CD4-positive, alpha-beta T cell treated with Interleukin-6 for 4 hours (primary cell): ENCODE data around the gene USB1.
"Not testable (repeated sequence)": the region's sequence is repeated elsewhere in the genome, so short reads cannot be mapped to it uniquely, and the experiment has no call there.

Experiments
- DNase-seq: peaks from one replicate; pipeline ENCODE4 v3.0.0-alpha.2; 2020; ENCODE audit warnings: mixed read lengths

USB1 gene

DNA sequence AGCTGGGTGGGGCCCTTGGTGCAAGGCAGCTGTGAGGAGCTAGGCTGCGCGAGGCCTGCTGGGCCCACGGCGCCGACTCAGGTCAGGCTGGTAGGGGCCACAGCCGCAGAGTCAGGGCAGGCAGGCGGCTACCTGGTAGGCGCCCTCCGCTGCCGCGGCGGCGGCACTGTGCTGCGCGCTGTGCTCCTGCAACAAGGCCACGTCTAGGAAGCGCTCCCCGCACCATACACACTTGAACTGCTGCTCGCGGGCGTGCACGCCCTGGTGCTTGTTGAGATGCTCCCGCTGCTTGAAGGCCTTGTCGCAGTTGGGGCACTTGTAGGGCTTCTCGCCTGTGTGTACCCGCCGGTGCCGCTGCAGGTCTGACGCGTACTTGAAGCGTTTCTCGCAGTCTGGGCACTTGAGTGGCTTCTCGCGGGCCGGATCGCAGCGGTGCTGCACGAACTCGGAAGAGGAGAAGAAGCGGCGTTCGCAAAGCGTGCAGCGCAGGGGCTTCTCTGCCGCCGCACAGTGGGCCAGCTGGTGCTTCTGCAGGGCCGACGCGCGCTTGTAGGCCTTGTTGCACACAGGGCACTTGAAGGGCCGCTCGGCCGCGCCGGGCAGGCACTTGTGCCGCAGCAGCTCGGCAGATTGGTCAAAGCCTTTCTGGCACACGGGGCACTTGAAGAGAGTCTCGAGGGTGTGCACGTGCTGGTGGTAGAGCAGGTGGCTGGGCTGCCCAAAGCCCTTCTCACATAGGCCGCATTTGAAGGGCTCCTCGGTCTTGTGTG is 4.6 kb upstream of the USB1 start:
- no peak for DNase-seq

DNA sequence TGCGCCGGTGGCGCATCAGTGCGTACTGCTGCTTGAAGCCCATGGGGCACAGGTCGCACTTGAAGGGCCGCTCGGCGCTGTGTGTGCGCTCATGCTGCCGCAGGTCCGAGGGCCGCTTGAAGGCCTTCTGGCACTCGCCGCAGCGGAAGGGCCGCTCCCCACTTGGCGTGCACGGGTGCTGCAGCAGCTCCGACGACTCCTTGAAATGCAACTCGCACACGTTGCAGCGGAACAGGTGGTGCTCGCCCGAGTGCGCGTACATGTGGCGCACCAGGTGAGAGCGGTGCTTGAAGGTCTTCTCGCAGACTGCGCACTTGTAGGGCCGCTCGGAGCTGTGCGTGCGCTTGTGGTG is 4.1 kb upstream of the USB1 start:
- DNase-seq: no peak

DNA sequence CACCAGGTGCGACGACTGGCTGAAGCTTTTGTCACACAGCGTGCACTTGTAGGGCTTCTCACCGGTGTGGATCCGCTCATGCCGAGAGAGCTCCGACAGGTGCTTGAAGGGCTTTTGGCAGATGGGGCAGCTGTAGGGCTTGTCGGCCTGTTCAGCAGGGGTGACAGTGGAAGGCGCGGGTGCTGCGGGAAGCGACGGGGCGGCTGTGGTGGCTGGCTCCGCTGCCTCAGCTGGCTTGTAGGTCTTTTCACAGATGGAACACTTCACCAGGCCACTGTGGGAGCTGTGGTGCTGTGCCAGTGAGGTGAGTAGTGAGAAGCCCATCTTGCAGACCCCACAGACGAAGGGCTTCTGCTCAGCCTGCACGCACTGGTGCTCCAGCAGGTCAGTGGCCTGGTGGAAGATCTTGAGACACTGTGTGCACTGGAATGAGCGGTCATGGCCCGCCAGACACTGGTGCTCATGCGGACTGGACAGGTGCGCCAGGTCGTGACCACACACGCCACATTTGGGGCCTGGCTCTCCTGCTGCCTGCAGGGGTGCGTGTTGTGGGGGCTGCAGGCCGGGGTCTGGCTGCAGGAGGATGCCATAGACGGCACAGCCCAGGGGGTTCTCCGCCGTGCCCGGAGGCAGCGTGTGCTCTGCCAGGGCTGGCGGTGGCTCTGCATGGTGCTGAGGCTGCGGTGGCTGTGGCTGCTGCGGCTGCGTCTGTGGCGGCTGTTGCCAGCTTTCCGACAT is 3.5 kb upstream of the USB1 start:
- no peak for DNase-seq

DNA sequence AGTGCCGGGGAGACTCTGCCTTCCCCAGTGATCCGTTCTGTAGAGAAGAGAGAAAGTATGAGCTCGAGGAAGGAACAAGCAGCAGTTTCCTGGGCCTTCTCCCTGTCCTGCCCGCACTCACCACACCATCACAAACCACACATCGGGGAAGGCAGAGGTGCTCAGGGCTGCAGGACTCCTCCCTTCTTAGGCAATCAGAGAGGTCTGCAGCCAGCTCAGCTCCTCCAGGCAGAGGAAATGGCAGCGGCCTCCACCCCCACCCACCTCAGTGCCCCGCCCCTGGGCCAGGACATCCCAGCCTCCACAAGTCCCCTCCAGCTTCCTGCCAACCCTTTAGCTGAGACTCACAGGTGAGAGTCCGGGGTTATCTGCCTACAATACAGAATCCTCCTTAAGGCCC is 2.7 kb upstream of the USB1 start:
- peak; percentile 79 for DNase-seq

DNA sequence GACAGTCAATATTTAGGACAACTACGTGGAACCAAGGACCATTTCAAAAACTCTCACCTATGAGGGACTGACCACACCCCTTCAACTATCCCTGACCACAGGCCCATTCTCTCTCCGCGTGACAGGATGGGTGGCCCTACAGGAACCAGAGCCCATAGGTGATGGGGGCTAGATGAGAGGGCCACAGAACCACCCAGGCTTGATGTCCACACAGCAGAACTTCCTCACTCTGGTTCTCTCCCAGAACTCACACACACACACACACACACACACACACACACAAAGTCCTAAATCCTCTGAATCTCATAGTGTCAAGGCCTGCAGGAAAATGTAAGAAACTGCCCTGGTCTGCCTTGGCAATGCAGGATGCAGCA is 2.2 kb upstream of the USB1 start:
- DNase-seq: no peak

DNA sequence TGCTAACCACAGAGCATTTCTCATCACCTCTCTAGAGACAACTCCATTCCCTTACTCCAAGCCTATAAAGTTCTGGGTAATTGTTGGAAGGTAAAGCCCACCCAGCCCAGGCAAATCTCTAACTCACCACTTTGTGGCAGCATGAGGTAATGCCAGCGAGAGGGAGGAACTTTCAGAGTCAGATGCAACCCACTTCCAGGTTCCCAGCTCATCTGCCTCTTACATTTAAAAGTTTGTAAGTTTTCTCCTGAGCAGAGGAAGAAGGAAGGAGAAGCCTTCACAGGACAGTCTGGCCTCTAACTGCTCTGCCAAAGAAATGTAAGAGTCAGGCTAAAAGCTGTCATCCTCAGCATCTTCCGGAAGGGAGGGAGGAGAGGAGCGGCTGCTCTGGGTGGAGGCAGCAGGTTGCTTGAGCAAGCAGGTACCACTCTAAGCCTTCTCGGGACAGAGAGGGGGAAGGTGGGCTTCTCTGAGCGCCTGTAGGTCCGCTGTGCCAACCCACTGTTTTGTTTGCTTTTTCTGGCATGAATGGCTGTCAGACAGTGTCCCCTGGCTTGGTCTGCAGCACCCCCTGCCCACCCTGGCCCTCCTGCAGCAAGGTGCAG is 1.7 kb upstream of the USB1 start:
- peak; percentile 53 for DNase-seq

DNA sequence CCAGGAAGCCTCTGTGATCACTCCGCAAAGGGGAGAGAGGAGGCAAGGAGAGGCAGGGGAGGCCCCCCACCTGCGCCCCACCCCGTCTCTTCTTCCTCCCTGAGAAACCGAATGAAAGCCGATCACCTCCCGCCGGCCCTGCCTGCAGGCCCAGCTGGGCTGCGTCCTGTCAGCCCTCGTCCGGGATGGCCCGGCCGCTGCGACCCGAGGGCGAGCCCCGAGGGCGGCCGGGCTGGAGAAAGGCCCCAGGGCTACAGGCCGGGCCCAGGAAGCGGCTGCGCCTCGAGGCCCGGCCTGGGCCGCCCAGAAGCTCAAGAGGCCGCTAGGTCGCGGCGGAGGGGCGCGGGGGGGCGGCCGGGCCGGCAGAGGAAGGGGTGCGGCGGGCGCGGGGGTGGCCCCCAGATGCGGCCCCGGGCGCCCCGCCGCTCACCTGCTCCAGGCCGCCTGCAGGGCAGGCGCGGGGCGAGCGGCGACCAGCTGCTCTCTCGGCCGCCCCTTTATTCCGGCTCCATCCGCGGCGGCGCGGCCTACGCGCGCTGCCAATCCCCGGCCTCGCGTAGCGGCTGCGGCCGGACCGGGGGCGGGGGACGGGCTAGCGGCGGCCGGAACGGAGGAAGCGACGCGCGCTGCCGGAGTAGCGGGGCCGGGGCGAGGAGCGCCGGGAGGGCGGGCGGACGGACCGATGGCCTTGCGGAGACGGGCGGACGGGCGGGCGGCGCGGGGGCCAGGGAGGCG is 1.1 kb upstream of the USB1 start, which contains the start of gene ZNF319:
Gene ZNF319 (minus strand): TSS at position 702 of the 735 bp plus-strand sequence. CDS start 2,407 bp downstream, outside the sequence.
- DNase-seq: peak; percentile 32

DNA sequence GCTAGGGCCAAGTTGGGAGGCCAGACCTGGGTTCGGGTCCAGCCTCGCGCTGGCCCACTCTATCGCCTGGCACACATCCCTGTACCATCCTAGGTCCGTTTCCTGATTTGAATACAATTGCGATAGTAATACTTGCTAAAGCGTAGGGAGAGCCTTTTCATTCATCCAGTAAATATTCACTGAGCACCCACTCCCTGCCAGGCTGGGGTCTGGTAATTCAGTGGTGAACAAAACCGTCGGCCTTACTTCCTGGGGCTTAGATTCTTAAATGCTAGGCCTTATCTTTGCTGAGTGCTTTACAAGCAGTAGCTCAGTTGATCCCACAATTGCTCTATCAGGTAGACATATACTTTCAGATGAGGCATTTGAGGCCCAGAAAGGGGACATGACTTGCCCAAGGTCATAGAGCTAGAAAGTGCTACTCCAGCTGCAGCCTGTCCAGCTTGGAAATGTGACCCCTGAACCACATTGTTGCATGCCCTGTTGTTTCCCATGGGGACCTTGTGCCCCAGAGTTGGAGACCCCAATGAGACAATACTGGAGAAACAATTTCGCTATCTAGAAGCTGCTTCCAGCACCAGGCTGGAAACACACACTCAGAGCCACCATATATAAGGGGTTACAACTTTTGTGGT is 691 bp downstream of the USB1 start:
- DNase-seq: no peak

DNA sequence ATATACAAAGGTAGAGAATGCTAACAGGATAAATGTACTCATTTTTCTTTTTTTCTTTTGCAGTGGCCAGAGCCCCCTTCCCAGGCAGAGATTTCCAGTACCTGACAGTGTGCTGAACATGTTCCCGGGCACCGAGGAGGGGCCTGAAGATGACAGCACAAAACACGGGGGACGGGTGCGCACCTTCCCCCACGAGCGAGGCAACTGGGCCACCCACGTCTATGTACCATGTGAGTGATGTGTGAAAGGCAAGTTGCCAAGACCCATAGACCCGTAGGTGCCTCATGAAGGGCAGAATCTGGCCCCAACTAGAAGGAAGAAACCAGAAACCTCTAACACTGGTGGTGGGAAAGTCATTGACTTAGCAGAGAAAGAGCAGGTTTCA is 1.2 kb downstream of the USB1 start:
- no peak for DNase-seq

DNA sequence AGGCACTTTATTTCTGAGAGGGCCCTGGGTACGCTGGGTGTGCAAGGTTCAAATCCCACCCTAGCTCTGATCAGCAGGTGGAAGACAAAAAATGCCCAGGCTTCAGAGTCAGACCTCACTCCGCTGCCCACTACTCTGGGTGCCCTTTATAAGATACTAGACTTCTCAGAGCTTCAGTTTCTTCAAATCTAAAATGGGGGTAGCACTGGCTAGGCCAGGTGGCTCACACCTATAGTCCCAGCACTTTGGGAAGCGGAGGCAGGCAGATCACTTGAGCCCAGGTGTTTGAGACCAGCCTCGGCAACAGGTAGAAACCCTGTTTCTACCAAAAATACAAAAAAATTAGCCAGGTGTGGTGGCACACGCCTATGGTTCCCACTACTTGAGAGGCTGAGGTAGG is 1.7 kb downstream of the USB1 start:
- no peak for DNase-seq

DNA sequence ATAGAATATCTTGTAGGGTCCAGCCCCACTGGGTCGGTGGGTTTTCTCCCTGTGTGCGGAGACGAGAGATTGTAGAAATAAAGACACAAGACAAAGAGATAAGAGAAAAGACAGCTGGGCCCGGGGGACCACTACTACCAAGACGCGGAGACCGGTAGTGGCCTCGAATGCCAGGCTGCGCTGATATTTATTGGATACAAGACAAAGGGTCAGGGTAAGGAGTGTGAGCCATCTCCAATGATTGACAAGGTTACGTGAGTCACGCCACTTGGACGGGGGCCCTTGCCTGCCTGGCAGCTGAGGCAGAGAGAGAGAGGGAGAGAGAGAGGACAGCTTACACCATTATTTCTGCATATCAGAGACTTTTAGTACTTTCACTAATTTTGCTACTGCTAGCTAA is 3.5 kb downstream of the USB1 start:
- not testable (repeated sequence) for DNase-seq

DNA sequence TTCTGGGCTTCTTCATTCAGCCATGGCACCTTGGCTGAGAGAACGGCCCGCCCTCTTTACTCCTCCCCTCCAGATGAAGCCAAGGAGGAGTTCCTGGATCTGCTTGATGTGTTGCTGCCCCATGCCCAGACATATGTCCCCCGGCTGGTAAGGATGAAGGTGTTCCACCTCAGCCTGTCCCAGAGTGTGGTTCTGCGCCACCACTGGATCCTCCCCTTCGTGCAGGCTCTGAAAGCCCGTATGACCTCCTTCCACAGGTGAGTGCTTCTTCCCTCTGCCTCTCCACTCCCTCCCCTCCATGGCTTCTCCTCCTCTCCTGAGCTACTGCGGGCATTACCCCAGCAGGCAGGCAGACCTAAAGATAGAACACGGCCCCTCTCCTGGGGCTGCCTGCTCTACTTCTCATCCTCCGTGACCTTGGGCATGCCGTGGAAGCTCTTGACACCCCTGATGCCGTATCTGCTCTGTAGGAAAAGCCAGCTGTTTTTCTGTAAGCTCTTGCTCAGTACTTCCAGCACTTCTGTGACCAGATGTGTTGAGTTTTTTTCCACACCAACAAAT is 8.7 kb downstream of the USB1 start:
- DNase-seq: no peak

DNA sequence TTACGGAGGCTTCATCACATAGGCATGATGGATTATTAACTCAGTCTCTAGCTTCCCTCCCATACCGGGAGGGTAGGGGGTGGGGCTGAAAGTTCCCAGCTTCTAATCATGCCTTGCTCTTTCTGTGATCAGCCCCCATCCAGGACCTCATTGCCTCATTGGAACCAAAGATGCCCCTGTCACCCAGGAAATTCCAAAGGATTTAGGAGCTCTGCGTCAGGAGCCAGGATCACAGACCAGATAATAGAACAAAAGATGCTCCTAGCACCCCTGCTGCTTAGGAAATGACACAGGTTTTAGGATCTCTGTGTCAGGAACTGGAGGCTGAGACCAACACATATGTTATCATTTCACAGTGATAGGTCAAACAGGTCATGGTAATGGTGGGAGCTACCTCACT is 9.7 kb downstream of the USB1 start:
- DNase-seq: no peak

DNA sequence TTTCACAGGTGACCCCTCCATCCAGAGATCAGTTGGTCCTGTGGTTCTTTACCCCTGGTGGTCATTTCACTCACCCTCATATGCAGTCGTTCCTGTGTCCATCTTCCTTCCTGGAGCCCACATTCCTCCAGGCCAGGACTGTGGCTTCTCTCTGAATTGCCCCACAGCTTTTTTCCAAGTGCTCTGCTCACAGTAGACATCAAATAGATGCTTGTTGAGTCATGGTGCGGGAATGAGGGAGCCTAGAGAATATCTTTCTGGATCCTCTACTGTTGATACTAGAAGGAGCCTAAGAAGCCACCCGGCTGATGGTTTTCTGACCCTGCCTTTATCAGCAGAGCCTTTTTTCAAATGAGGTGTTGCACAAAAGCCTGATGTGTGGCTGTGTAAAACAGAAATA is 10.4 kb downstream of the USB1 start:
- no peak for DNase-seq

DNA sequence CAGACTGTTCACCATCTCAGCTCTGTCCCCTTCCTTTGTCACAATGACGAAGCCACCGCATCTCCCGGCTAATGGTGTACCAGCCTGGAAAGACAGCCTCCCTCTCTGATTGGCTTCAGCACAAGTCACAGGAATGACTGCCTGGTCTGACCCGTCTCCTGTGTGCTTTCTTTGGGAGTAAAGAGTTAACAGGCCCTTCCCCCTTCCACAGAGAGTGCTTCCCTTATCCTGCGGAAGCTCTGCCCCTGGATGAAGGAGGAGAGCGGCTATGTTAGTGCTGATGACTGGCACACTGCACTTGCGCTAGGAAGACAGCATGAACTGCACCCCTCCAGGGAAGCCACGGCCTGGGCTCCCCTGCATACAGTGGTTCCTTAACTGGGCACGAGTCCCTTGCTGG is 11.3 kb downstream of the USB1 start:
- no peak for DNase-seq

DNA sequence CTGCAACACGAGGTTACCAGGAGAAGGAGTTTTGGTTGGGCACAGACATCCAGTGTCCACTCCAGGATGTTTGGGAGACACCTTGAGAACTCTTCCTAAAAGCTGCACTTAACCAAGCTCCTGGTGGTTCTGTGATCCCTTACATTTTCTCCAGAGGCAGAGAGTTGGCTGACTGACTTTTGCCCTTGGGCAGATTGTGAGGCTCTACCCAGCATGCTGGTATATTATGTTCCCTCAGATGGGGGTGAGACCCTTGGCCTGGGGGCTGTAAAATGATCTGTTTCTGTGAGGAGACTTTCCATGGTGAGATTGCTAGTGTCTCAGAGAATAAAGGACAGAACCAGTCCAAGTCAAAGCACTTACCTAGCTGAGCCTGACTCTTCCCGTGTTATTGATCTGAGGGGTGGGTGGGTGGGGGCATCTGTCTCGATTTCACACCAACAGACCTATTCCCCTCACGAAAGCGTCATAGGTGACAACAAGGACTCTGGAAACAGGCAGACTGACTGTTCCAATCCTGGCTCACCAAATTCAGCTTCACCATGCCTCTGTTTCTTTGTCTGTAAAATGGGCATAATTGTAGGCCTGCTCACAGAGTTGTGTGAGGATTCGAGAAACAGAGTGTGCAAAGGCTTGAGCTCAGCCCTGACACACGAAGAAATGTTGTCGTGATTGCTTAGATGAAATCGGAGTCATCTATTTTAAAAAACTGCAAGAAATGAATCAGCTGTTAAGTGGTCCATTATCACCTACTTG is 12.2 kb downstream of the USB1 start:
- no peak for DNase-seq

DNA sequence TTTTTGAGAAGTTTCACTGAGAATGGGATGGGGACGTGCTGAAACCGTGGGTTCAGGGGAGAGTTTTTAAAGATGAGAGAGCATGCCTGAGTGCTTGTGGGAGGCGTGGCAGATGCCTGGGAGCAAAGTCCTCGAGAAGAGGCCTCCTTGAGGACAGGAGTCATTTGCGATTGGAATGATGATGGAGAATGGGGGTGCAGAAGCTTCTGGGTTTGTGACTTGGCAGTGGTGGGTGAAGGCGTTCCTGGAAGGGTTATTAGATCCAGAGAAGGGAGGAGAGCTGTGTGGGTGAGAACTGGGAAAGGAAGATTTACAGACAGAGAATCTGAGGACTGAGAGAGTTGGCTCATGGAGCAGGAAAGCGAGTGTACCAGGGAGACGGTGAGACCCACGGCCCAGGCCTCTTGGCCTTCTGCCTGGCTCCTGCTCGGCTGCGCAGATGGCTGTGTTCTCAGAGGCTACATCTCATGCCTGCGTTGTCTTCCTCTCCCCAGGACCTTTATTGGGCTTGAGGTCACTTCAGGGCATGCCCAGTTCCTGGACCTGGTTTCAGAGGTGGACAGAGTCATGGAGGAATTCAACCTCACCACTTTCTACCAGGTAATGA is 15.7 kb downstream of the USB1 start:
- no peak for DNase-seq

DNA sequence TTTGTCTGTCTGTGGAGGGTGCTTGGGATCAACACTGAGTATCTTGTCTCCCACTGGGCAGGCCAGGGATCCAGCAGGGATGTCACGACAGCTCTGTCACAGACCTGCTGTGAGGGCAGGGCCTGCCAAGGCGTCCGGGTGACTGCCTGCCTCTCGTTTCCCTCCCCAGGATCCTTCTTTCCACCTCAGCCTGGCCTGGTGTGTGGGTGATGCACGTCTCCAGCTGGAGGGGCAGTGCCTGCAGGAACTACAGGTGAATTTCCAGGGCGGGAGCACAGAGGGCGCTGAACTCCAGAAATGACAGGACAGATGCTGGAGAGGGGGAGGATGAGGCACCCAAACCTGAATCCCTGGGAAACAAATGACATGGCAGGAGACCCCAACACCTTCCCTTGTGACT is 17.6 kb downstream of the USB1 start:
- no peak for DNase-seq

DNA sequence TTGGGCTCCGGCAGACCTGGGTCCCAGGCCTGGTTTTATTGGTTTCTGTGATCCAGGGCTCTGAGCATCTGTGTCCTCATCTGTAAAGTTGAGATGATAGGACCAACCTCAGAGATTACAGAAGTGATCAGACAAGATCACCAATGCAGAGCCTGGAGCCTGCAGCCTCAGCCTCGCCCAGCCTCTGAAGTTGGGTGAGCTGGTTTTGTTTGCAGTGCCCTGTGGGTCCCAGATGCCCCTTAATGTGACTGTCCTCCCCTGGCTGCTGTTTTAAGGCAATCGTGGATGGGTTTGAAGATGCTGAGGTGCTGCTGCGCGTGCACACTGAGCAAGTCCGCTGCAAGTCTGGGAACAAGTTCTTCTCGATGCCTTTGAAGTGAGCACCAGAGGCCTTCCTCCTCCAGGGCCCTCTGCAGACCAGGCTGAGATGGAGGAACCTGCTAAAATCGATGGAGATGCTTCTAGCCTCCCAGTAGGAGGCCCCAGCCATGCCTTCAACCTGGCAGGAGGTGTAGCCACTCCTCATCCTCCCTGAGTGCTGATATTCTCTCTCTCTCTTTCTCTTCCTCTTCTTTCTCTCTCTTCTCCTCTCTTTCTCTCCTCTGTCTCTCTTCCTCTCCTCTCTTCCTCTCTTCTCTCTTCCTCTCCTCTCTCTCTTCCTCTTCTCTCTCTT is 18.8 kb downstream of the USB1 start:
- no peak for DNase-seq

DNA sequence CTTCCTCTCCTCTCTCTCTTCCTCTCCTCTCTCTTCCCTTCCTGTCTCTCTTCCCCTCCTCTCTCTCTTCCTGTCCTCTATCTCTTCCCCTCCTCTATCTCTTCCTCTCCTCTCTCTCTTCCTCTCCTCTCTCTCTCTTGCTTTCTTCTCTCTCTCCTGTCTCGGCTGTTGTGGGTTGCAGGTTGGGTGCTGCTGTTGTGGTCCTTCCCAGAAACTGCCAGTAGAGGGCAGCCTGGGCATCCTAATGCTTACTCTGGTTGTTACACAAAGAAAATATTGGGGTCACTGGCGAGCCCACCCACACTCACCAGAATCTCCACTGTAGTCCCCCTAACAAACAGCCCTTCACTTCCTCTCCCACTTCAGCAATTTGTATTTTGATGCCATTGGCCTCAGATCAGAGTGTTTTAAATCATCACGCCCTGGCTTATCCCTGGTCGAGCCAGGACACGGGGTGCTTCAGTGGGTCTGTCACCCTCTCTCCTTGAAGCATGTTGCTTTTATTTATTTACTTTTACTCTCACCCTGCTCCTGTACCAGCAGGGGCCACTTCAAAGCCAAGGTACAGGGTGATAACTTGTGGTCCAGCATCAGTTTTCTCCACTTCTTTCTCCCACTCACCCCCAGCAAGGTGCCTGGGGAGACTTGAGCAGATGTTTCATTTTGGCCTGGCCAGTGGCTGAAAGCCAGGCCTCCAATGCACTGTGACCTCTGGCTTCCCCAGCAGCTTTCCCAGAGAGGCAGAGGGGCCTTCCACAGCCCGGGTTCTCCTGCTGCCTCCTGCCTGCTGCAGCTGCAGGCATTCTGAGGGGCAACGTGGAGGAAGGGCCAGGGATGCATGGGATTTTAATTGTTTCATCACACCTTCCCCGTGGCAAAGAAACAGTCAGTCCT is 19.7 kb downstream of the USB1 start:
- DNase-seq: peak; percentile 74
